HCT116 (cell line): ENCODE results near the gene TM7SF2. TPM values are rescaled to one million over a fixed set of nuclear protein-coding genes. Genes with fewer than 3 reads are reported as not detected.

ENCODE experiments used
- ATAC-seq: fragments of 200-7000 bp; cut with Tn5 transposase; 2 replicates; pipeline ENCODE4 v1.9.1; 2020; ENCODE audit warnings: mild to moderate bottlenecking, moderate library complexity
- BruUV-seq: library from RNA; stranded (reverse); fragments of 400-500 nt; replicated peaks from 2 replicates; lab custom pipeline; 2021; lab: Mats Ljungman, UMichigan
- CTCF ChIA-PET: fragments of 300-600 bp; sonication (Branson Sonifier 250); formaldehyde crosslinking; loops from one replicate; lab custom pipeline; 2021; ENCODE audit warnings: antibody characterized with exemption; lab: Charles Lee
- POLR2A ChIA-PET: fragments of 300-600, 350-600 bp; sonication (Branson Sonifier 250); formaldehyde crosslinking; loops from one replicate; lab custom pipeline; 2021; ENCODE audit warnings: antibody characterized with exemption; lab: Charles Lee
- RAD21 ChIA-PET, 2 experiments: fragments of 300-600 bp; sonication (Branson Sonifier 250); formaldehyde crosslinking; loops; one replicate each; lab custom pipeline; 2023; ENCODE audit warnings: low total read pairs in 2 of 2; ENCODE audit not compliant: uncharacterized antibody in 2 of 2, unreplicated experiment in 2 of 2, low non-redundant PET in 1 of 2; lab: Charles Lee
- DNase-seq: peaks from one replicate; pipeline ENCODE4 v3.0.0-alpha.2; 2010; ENCODE audit warnings: low read depth, low spot score
- H2AFZ ChIP-seq: fragments of 200-600 bp; shearing (Covaris generic), sonication (generic); 2 replicates; pipeline ENCODE4 v1.6.1; 2017; ENCODE audit warnings: low read depth, mixed run types, mixed read lengths, antibody characterized with exemption, low read length; ENCODE audit not compliant: poor library complexity, severe bottlenecking
- H3K27ac ChIP-seq: 2 replicates; pipeline ENCODE4 v1.5.1; 2012; ENCODE audit warnings: low read depth, low read length
- H3K27me3 ChIP-seq: fragments of 200-600 bp; sonication (generic); 2 replicates; pipeline ENCODE4 v1.6.1; 2016; ENCODE audit warnings: mixed run types, low read length, mixed read lengths; ENCODE audit not compliant: insufficient read depth
- H3K36me3 ChIP-seq, 2 experiments: fragments of 200-500 bp in 1 of 2; fragments of 200-600 bp in 1 of 2; sonication (Bioruptor generic) in 1 of 2; sonication (generic) in 1 of 2; 2 replicates each; pipeline versions ENCODE4 v1.5.1 to v1.6.1; 2014 to 2016; ENCODE audit warnings: low read length in 2 of 2, inconsistent platforms in 1 of 2, mixed read lengths in 1 of 2, mixed run types in 1 of 2; ENCODE audit not compliant: insufficient read depth in 2 of 2, control insufficient read depth in 1 of 2
- H3K4me1 ChIP-seq, 2 experiments: fragments of 200-600 bp in 1 of 2; sonication (generic) in 1 of 2; 2 replicates each; pipeline versions ENCODE4 v1.5.1 to v1.6.1; 2012 to 2017; ENCODE audit warnings: low read length in 2 of 2, inconsistent platforms in 1 of 2, mild to moderate bottlenecking in 1 of 2, mixed read lengths in 1 of 2, mixed run types in 1 of 2, moderate library complexity in 1 of 2; ENCODE audit not compliant: insufficient read depth in 2 of 2, control insufficient read depth in 1 of 2
- H3K4me2 ChIP-seq: fragments of 200-600 bp; sonication (generic); 2 replicates; pipeline ENCODE4 v1.6.1; 2017; ENCODE audit warnings: mixed run types, low read length, mixed read lengths
- H3K4me3 ChIP-seq, 2 experiments: fragments of 200-600 bp in 1 of 2; sonication (generic) in 1 of 2; replicated peaks in 1 of 2; 2 replicates each; pipeline ENCODE4 v1.5.1; 2011 to 2016; ENCODE audit warnings: low read length in 2 of 2, control low read depth in 1 of 2, low read depth in 1 of 2, mild to moderate bottlenecking in 1 of 2, mixed read lengths in 1 of 2, mixed run types in 1 of 2
- H3K79me2 ChIP-seq: fragments of 200-600 bp; sonication (generic); 2 replicates; pipeline ENCODE4 v1.6.1; 2017; ENCODE audit warnings: mild to moderate bottlenecking, mixed run types, low read length, moderate library complexity, mixed read lengths; ENCODE audit not compliant: insufficient read depth
- H3K9ac ChIP-seq: fragments of 200-600 bp; sonication (generic); 2 replicates; pipeline ENCODE4 v1.6.1; 2016; ENCODE audit warnings: low read length, mixed read lengths
- H3K9me2 ChIP-seq: fragments of 200-600 bp; sonication (generic), shearing (Covaris generic); 2 replicates; pipeline ENCODE4 v1.6.1; 2017; ENCODE audit warnings: mixed run types, mild to moderate bottlenecking, moderate library complexity; ENCODE audit not compliant: insufficient read depth
- H3K9me3 ChIP-seq, 2 experiments: fragments of 200-500 bp in 1 of 2; fragments of 200-600 bp in 1 of 2; sonication (Bioruptor generic) in 1 of 2; sonication (generic) in 1 of 2; 2 replicates each; pipeline ENCODE4 v1.6.1; 2014 to 2017; ENCODE audit warnings: low read length in 2 of 2, mixed read lengths in 2 of 2, inconsistent platforms in 1 of 2, low read depth in 1 of 2, mild to moderate bottlenecking in 1 of 2, mixed run types in 1 of 2, moderate library complexity in 1 of 2; ENCODE audit not compliant: control insufficient read depth in 1 of 2, insufficient read depth in 1 of 2
- H4K20me1 ChIP-seq: fragments of 200-600 bp; sonication (generic), shearing (Covaris generic); 2 replicates; pipeline ENCODE4 v1.6.1; 2017; ENCODE audit warnings: mixed run types, mild to moderate bottlenecking, moderate library complexity; ENCODE audit not compliant: insufficient read depth
- CTCF ChIP-seq, 3 experiments: fragments of 200-600 bp in 1 of 3; sonication (generic) in 1 of 3; IDR thresholded peaks in 2 of 3; conservative IDR thresholded peaks in 1 of 3; 2 replicates each; pipeline ENCODE4 v1.5.1; 2012 to 2017; ENCODE audit warnings: low read depth in 2 of 3, low read length in 2 of 3, antibody characterized with exemption in 1 of 3, borderline replicate concordance in 1 of 3, control low read depth in 1 of 3, mild to moderate bottlenecking in 1 of 3, mixed read lengths in 1 of 3, mixed run types in 1 of 3, moderate library complexity in 1 of 3; ENCODE audit not compliant: insufficient read depth in 1 of 3
- EGR1 ChIP-seq: IDR thresholded peaks from 2 replicates; pipeline ENCODE4 v1.6.1; 2012; ENCODE audit warnings: low read depth
- EZH2phosphoT487 ChIP-seq: fragments of 200-600 bp; IDR thresholded peaks from 2 replicates; pipeline ENCODE4 v1.6.1; 2018; ENCODE audit warnings: antibody characterized with exemption, borderline replicate concordance
- FOSL1 ChIP-seq: IDR thresholded peaks from 2 replicates; pipeline ENCODE4 v1.6.1; 2012; ENCODE audit warnings: low read depth
- POLR2A ChIP-seq: IDR thresholded peaks from 2 replicates; pipeline ENCODE4 v1.7.0; 2011; ENCODE audit warnings: borderline replicate concordance; ENCODE audit not compliant: insufficient read depth, insufficient read length; ENCODE audit errors: extremely low read depth
- POLR2AphosphoS5 ChIP-seq: IDR thresholded peaks from 2 replicates; pipeline ENCODE4 v1.6.1; 2011; ENCODE audit warnings: mild to moderate bottlenecking, low read depth, low read length, moderate library complexity
- SIN3A ChIP-seq: IDR thresholded peaks from 2 replicates; pipeline ENCODE4 v1.6.1; 2012; ENCODE audit warnings: low read depth
- SRF ChIP-seq: IDR thresholded peaks from 2 replicates; pipeline ENCODE4 v1.6.1; 2012; ENCODE audit warnings: low read depth
- TCF7L2 ChIP-seq: IDR thresholded peaks from 2 replicates; pipeline ENCODE4 v1.7.0; 2011; ENCODE audit warnings: borderline replicate concordance, inconsistent platforms; ENCODE audit not compliant: insufficient read depth, insufficient read length; ENCODE audit errors: extremely low read depth
- ZBTB33 ChIP-seq: IDR thresholded peaks from 2 replicates; pipeline ENCODE4 v1.6.1; 2011; ENCODE audit warnings: mild to moderate bottlenecking, low read length, moderate library complexity; ENCODE audit not compliant: insufficient replicate concordance; ENCODE audit errors: extremely low read depth
- ZNF274 ChIP-seq: fragments of 200-500 bp; sonication (Bioruptor generic); IDR thresholded peaks from 2 replicates; pipeline ENCODE4 v1.6.1; 2014; ENCODE audit warnings: mild to moderate bottlenecking, low read depth, low read length, inconsistent platforms
- intact Hi-C: fragments of 100-400 bp; cut with micrococcal nuclease; formaldehyde crosslinking; loops from 2 replicates; pipeline ENCODE4 v1.10.0; 2022
- total RNA-seq: library from RNA; stranded (reverse); gene quantifications from one replicate; pipeline ENCODE4 v1.2.1, GENCODE V29; 2021; ENCODE audit not compliant: unreplicated experiment

TM7SF2 gene
- total RNA-seq, 1 experiment from 2014 or later = 52.9 TPM

- Histone ChIP-seq H3K4me1 (peaks cover 3 to 7% of the 10 kb centered on the region in 2 experiments; a peak in 3 of 4 replicates), H4K20me1 (no peaks in the 10 kb centered on the region), H3K36me3 (peaks cover 32 to 59% of the 10 kb centered on the region in 2 experiments), H3K9me3 (no peaks in the 10 kb centered on the region)
- DNase-seq = no peak
- TF ChIP-seq SRF (no peak), SIN3A (no peak)
- TF ChIP-seq, all 23 proteins: peak for 0
- CTCF ChIA-PET = interaction anchor here (1.3 kb wide), 1 partner anchor 53 kb away, joined by 3 read pairs; no protein-coding TSS in a partner anchor
- RAD21 ChIA-PET = no interaction called here
- POLR2A ChIA-PET = no interaction called here
- Histone ChIP-seq H3K9ac (no peak overlapping the region), H3K79me2 (peaks cover 39% of the 10 kb centered on the region), H3K27ac (0 out of 2 replicates have a peak overlapping the region, but pooled peaks have one; percentile 7), H3K27me3 (no peaks in the 10 kb centered on the region), H2AFZ (no peak overlapping the region), H3K4me2 (no peak overlapping the region), H3K9me2 (no peaks in the 10 kb centered on the region), H3K4me3 (no peak overlapping the region)
- no peak for ATAC-seq
- intact Hi-C loops = no loop called here
- BruUV-seq = no TSS peak
Observed at GRCh38 chr11:65126624-65127274, 15.1 kb downstream of the TM7SF2 start.

- CTCF ChIA-PET = interaction anchor here (1.3 kb wide), 1 partner anchor 52 kb away, joined by 3 read pairs; no protein-coding TSS in a partner anchor
- RAD21 ChIA-PET = no interaction called here
- POLR2A ChIA-PET = no interaction called here
Observed at GRCh38 chr11:65127473-65128181, 16.0 kb downstream of the TM7SF2 start.

More at GRCh38 chr11:65127473-65128181, 16.0 kb downstream of the TM7SF2 start:
- DNase-seq = no peak
- H3K27me3 ChIP-seq = no peaks in the 10 kb centered on the region
- no TSS peak for BruUV-seq
- ATAC-seq = peak; percentile 9; the same call in 1 of the 2 replicates
- H3K79me2 ChIP-seq = peaks cover 41% of the 10 kb centered on the region
- 0 out of 2 replicates have a peak overlapping the region, but pooled peaks have one; percentile 7 for H3K27ac ChIP-seq
- no peak for TF ChIP-seq POLR2A
- TF ChIP-seq ZNF274 = no peak
- no peak for TF ChIP-seq FOSL1
- TF ChIP-seq ZBTB33 = no peak
- no peak for TF ChIP-seq TCF7L2
- TF ChIP-seq EGR1 = no peak
- TF ChIP-seq EZH2phosphoT487 = no peak
- peak; percentile 7 for TF ChIP-seq POLR2AphosphoS5
- no peak for TF ChIP-seq CTCF (IDR thresholded peaks at IDR 0.05 in 2 of 3, conservative IDR thresholded peaks at IDR 0.05 in 1 of 3; ENCODE audit: borderline replicate concordance in 1 of 3, insufficient read depth in 1 of 3, low read depth in 2 of 3, low read length in 2 of 3)
- no peak overlapping the region for H2AFZ ChIP-seq
- intact Hi-C loops = no loop called here
- H3K9ac ChIP-seq = no peak overlapping the region
- H3K4me2 ChIP-seq = no peak overlapping the region
- no peak overlapping the region for H3K4me3 ChIP-seq
- H4K20me1 ChIP-seq = no peaks in the 10 kb centered on the region
- H3K4me1 ChIP-seq = peaks cover 3 to 11% of the 10 kb centered on the region in 2 experiments; a peak in 3 of 4 replicates
- H3K9me3 ChIP-seq = no peaks in the 10 kb centered on the region
- peaks cover 34 to 68% of the 10 kb centered on the region in 2 experiments for H3K36me3 ChIP-seq
- H3K9me2 ChIP-seq = no peaks in the 10 kb centered on the region
